Measurements from ENCODE around the gene SPRR2D. TPM values are rescaled to one million over a fixed set of nuclear protein-coding genes. Genes with fewer than 3 reads are reported as not detected.

Gene SPRR2D
- total and polyA plus RNA-seq, 9 donors, result 0.27 to 1.1 (median 0.39) TPM; not detected in 5

GRCh38 chr1:152995842-152996241 is 45.1 kb downstream of the SPRR2D start:
- TF ChIP-seq POLR2A (IDR thresholded peaks at IDR 0.05) (no peak), CTCF (IDR thresholded peaks at IDR 0.05) (no peak)
- Histone ChIP-seq H3K27ac (no peak overlapping the region), H3K27me3 (no peaks in the 10 kb centered on the region), H3K9me3 (no peaks in the 10 kb centered on the region), H3K4me3 (no peak overlapping the region), H3K36me3 (no peaks in the 10 kb centered on the region), H3K4me1 (ENCODE audit: insufficient read depth) (peaks cover 2% of the 10 kb centered on the region)
- intact Hi-C loops (cut with DNase I), result no loop called here
- 3 to 39% (median 33%) methylated on average over 1 of the region's 1 CpG for WGBS, 3 donors
- no peak for DNase-seq

GRCh38 chr1:152993186-152993585 is 47.7 kb downstream of the SPRR2D start:
- Histone ChIP-seq H3K4me3 (no peak overlapping the region), H3K27ac (no peak overlapping the region), H3K9me3 (no peaks in the 10 kb centered on the region), H3K36me3 (no peaks in the 10 kb centered on the region), H3K27me3 (no peaks in the 10 kb centered on the region), H3K4me1 (ENCODE audit: insufficient read depth) (peaks cover 2% of the 10 kb centered on the region)
- 77 to 82% (median 79%) methylated on average over 6 of the region's 6 CpGs for WGBS, 3 donors
- intact Hi-C loops (cut with DNase I), result no loop called here
- DNase-seq, result no peak
- TF ChIP-seq CTCF (IDR thresholded peaks at IDR 0.05), result no peak
- no peak for TF ChIP-seq POLR2A (IDR thresholded peaks at IDR 0.05)
- TF ChIP-seq EP300 (IDR thresholded peaks at IDR 0.05), result no peak

Small RNA genes within 50 kb of the gene (small RNA-seq; reads per million reads assigned to genes)
- gene AL356867.1 (not detected), gene RF00322 (not detected)

Other genes starting within 250 kb of the SPRR2D start
- not detected for gene LCE1D, start 244.4 kb downstream of the SPRR2D start, total RNA-seq
- not detected for gene LCE1D, start 244.4 kb downstream of the SPRR2D start, polyA plus RNA-seq
- gene LCE1C, start 234.5 kb downstream of the SPRR2D start, total RNA-seq, result not detected
- gene LCE1C, start 234.5 kb downstream of the SPRR2D start, polyA plus RNA-seq, result not detected
- gene LCE1B, start 229.1 kb downstream of the SPRR2D start, total RNA-seq, result not detected
- gene LCE1B, start 229.1 kb downstream of the SPRR2D start, polyA plus RNA-seq, result not detected
- gene LCE1A, start 213.6 kb downstream of the SPRR2D start, total RNA-seq, result not detected
- not detected for gene LCE1A, start 213.6 kb downstream of the SPRR2D start, polyA plus RNA-seq
- gene LCE6A, start 198.3 kb downstream of the SPRR2D start, total RNA-seq, result not detected
- gene LCE6A, start 198.3 kb downstream of the SPRR2D start, polyA plus RNA-seq, result not detected
- not detected for gene LCE7A, start 181.1 kb downstream of the SPRR2D start, total RNA-seq
- not detected for gene LCE7A, start 181.1 kb downstream of the SPRR2D start, polyA plus RNA-seq
- under 1 TPM in 1 of 7 donors, not detected in 6; 0.35 TPM for gene SMCP, start 162.8 kb downstream of the SPRR2D start, total RNA-seq
- gene SMCP, start 162.8 kb downstream of the SPRR2D start, polyA plus RNA-seq, result under 1 TPM in 1 of 2 donors, not detected in 1; 0.18 TPM
- gene IVL, start 132.6 kb downstream of the SPRR2D start, total RNA-seq, result not detected
- gene IVL, start 132.6 kb downstream of the SPRR2D start, polyA plus RNA-seq, result not detected
- gene SPRR5, start 93.9 kb downstream of the SPRR2D start, total RNA-seq, result not detected
- not detected for gene SPRR5, start 93.9 kb downstream of the SPRR2D start, polyA plus RNA-seq
- gene SPRR4, start 70.5 kb downstream of the SPRR2D start, total RNA-seq, result not detected
- gene SPRR4, start 70.5 kb downstream of the SPRR2D start, polyA plus RNA-seq, result not detected
- not detected for gene SPRR1A, start 57.0 kb downstream of the SPRR2D start, total RNA-seq
- gene SPRR1A, start 57.0 kb downstream of the SPRR2D start, polyA plus RNA-seq, result not detected
- under 1 TPM in 1 of 7 donors, not detected in 6; 0.85 TPM for gene SPRR3, start 39.4 kb downstream of the SPRR2D start, total RNA-seq
- gene SPRR3, start 39.4 kb downstream of the SPRR2D start, polyA plus RNA-seq, result not detected
- not detected for gene SPRR1B, start 9.9 kb downstream of the SPRR2D start, total RNA-seq
- not detected for gene SPRR1B, start 9.9 kb downstream of the SPRR2D start, polyA plus RNA-seq
- under 1 TPM in 2 of 7 donors, not detected in 5; 0.55 to 0.59 TPM for gene SPRR2A, start 16.4 kb upstream of the SPRR2D start, total RNA-seq
- under 1 TPM; 0.21 to 0.52 TPM for gene SPRR2A, start 16.4 kb upstream of the SPRR2D start, polyA plus RNA-seq
- gene SPRR2B, start 30.5 kb upstream of the SPRR2D start, total RNA-seq, result 1 to 10 TPM in 4 of 7 donors, not detected in 3; 1.1 to 3.8 (median 1.7) TPM
- 1 to 10 TPM; 3.2 to 4.9 TPM for gene SPRR2B, start 30.5 kb upstream of the SPRR2D start, polyA plus RNA-seq
- 1 to 10 TPM in 3 of 7 donors, under 1 TPM in 1, not detected in 3; 0.63 to 1.5 (median 1.2) TPM for gene SPRR2E, start 53.4 kb upstream of the SPRR2D start, total RNA-seq
- 1 to 10 TPM; 1.3 to 1.5 TPM for gene SPRR2E, start 53.4 kb upstream of the SPRR2D start, polyA plus RNA-seq
- 10 to 100 TPM; 12.7 to 93.3 (median 62.3) TPM for gene SPRR2F, start 72.4 kb upstream of the SPRR2D start, total RNA-seq
- gene SPRR2F, start 72.4 kb upstream of the SPRR2D start, polyA plus RNA-seq, result 100 to 1,000 TPM in 1 of 2 donors, 10 to 100 TPM in 1; 54.7 to 109 TPM
- gene SPRR2G, start 109.8 kb upstream of the SPRR2D start, total RNA-seq, result not detected
- gene SPRR2G, start 109.8 kb upstream of the SPRR2D start, polyA plus RNA-seq, result not detected
- not detected for gene LELP1, start 162.3 kb upstream of the SPRR2D start, total RNA-seq
- not detected for gene LELP1, start 162.3 kb upstream of the SPRR2D start, polyA plus RNA-seq
- 1 to 10 TPM in 1 of 7 donors, not detected in 6; 1.3 TPM for gene PRR9, start 176.5 kb upstream of the SPRR2D start, total RNA-seq
- under 1 TPM in 1 of 2 donors, not detected in 1; 0.13 TPM for gene PRR9, start 176.5 kb upstream of the SPRR2D start, polyA plus RNA-seq
- gene LORICRIN, start 218.6 kb upstream of the SPRR2D start, total RNA-seq, result under 1 TPM in 1 of 7 donors, not detected in 6; 0.25 TPM
- under 1 TPM in 1 of 2 donors, not detected in 1; 0.07 TPM for gene LORICRIN, start 218.6 kb upstream of the SPRR2D start, polyA plus RNA-seq

Data from ovary (tissue), 9 donors.